Inferior parietal cortex (tissue), 1 donor: ENCODE results near the gene ADAMTS16.
"Not testable (repeated sequence)": the region's sequence is repeated elsewhere in the genome, so short reads cannot be mapped to it uniquely, and the experiment has no call there.

ENCODE experiments used
- DNase-seq: peaks from one replicate; pipeline ENCODE4 v3.0.0-alpha.2; 2016; ENCODE audit errors: extremely low spot score

Gene ADAMTS16, protein sequence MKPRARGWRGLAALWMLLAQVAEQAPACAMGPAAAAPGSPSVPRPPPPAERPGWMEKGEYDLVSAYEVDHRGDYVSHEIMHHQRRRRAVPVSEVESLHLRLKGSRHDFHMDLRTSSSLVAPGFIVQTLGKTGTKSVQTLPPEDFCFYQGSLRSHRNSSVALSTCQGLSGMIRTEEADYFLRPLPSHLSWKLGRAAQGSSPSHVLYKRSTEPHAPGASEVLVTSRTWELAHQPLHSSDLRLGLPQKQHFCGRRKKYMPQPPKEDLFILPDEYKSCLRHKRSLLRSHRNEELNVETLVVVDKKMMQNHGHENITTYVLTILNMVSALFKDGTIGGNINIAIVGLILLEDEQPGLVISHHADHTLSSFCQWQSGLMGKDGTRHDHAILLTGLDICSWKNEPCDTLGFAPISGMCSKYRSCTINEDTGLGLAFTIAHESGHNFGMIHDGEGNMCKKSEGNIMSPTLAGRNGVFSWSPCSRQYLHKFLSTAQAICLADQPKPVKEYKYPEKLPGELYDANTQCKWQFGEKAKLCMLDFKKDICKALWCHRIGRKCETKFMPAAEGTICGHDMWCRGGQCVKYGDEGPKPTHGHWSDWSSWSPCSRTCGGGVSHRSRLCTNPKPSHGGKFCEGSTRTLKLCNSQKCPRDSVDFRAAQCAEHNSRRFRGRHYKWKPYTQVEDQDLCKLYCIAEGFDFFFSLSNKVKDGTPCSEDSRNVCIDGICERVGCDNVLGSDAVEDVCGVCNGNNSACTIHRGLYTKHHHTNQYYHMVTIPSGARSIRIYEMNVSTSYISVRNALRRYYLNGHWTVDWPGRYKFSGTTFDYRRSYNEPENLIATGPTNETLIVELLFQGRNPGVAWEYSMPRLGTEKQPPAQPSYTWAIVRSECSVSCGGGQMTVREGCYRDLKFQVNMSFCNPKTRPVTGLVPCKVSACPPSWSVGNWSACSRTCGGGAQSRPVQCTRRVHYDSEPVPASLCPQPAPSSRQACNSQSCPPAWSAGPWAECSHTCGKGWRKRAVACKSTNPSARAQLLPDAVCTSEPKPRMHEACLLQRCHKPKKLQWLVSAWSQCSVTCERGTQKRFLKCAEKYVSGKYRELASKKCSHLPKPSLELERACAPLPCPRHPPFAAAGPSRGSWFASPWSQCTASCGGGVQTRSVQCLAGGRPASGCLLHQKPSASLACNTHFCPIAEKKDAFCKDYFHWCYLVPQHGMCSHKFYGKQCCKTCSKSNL

DNA sequence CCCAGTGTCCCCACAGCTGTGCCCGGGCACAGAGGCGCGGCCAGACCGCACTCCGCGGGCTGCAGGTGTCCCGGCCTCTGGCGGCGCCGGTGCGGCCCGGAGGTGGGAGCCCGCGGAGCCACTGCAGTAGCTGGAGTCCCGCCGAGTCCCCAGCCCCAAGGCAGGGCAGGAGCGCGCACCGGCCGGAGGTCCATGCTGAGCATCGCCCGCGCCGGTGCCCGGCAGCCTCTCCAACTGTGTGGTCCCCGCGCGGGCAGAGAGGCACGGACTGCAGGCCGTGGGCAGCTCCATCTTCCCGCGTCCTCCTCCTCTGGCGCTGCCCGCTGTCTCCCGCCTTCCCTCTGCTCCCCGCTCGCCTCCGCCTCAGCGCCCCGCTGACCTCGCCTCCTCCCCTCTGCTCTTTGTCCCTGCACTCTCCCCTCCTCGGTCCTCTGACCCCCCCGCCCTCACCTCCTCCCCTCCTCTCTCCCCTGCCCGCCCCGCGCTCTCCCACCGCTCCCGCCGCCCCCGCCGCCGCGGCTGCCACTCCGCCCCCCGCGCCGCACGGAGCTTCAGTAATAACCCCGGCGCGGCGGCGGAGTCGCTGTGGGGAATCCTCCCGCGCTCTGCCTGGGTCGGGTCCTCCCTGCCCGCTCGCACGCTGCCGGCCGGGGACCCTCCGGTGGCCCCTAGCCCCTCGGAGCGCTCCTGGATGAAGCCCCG lies at the start of gene ADAMTS16:
TSS of gene ADAMTS16 (plus strand) at position 554 of the 702 bp plus-strand sequence. CDS start at position 692, 138 bp downstream.
- no peak for DNase-seq

DNA sequence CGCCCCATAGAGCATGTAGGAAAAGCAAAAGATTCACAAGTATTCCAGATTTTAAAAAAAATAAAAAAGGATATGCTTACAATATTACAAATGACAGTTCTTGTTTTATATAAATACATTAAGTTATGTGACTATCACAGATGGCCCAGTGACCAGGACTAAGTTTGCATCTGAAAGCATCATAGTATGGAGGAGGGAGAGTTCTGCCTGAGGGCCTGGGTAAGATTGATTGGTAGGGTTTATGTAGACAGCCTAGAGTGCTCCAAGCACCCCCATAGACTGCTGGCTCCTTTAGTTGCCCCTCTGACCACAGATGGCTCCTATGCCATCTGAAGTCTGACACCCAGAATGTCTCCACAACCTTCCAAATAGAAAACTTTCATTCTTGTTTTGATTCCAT lies 48.0 kb upstream of the ADAMTS16 start:
- DNase-seq, result no peak

DNA sequence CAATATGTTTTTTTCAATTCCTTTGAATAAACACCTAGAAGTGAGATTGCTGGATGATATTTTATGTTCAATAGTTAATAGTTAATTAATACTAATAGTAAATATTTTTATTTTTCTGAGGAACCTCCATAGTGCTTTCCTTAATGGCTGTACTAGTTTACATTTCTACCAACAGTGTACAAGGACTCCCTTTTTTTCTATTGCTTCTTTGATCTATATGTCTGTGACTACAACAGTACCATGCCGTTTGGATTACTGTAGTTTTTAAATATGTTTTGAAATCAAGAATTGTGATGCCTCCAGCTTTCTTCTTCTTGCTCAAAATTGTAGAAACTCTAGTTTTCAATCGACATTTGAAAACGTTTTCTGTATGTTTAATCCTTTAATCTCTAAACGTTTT lies 39.5 kb upstream of the ADAMTS16 start:
- DNase-seq, result no peak

DNA sequence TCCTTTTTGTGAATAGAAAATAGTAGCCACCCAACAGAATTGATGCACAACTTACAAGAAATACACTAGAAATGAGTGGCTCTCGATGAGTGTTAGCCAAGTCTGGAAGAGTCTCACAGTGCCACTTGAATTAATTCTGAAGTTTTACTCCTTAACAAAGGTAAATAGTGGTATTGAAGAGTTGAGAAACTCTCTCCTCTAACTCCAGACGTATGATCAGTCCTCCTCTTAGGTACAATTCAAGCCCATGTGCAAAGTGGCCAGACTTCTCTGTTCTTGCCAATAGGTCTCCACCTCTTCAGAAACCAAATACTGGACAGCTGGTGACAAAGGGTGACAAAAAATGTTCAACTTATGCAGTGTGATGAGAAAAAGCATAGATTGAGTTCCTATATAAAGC lies 38.5 kb upstream of the ADAMTS16 start:
- no peak for DNase-seq

DNA sequence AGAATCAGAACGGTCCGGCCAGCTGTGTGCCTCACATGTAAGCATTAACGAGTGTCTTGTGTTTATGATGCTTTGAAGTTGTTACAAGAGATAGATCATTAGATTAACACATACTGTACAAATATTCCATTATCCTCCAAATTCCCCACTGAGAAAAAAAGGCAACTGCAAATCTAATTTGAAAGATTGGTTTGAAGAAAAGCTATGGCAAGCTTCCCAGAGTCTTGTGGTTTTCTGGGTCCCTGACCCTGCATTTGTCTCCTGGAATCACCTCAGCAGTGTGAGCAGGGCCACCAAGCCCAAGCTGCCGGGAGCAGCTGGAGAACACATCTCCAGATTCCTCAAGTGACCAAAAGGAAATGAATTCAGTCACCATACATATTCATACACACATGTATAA lies 36.9 kb upstream of the ADAMTS16 start:
- DNase-seq, result no peak

DNA sequence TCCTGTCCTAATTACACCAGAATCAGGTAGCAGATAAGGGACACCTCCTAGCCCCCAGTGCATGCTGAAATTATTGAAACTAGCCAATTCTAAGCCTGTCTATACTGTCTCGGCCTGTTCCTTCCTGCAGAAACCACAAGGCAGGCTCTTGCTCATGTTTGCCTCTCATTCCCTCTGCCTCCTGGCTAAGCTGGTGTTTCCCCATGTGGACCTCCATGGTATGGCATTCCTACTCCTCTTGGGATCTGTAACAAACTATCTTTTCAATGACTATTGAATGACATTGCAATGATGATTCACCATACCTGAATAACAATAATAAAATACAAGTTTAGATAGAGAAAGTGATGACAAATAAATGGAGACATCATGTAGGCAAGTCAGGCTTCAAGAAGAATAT lies 35.6 kb upstream of the ADAMTS16 start:
- no peak for DNase-seq

DNA sequence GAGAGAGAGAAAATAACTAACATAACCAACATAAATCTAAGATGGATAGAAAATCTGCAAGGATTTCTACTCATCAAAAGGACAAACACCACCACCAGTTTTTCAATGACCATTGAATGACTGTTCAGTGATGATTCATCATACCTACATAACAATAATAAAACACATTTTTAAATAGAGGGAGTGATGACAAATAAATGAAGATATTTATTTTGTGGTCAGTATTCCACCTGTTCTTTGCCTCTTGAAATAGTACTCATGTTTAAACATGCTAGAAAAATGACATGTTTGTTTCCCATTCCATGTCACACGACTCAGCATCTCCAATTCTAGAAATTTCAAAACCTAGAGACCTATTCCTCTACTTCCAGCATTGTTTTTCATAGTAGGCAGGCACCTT lies 34.6 kb upstream of the ADAMTS16 start:
- DNase-seq, result no peak

DNA sequence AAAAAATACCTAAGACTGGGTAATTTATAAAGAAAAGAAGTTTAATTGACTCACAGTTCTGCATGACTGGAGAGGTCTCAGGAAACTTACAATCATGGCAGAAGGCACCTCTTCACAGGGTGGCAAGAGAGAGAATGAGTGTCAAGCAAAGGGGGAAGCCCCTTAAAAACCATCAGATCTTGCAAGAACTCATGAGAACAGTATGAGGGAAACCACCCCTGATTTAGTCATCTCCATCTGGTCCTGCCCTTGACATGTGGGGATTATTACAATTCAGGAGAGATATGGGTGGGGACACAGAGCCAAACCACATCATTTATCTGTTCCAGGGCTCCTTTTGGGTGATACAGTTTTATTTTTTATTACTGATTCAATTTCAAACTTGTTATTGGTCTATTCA lies 23.2 kb upstream of the ADAMTS16 start:
- no peak for DNase-seq

DNA sequence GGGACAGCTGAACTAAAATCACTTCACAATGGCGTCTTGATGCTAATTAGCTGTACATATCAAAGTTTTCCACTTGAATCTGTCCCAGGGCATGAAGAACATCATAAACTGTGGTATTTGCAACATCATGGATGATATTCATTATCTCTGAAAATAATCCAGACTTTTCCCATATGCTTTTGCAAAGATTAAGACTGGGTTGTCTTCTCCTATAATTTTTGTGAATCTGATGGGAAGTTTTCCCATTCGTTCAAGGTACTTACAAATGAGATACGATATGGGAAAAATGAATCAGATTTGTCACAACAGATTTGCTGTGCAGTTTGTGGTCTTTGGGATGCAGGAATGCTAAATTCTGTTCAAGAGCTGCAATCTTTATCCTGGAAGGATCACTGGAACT lies 17.4 kb upstream of the ADAMTS16 start:
- no peak for DNase-seq

DNA sequence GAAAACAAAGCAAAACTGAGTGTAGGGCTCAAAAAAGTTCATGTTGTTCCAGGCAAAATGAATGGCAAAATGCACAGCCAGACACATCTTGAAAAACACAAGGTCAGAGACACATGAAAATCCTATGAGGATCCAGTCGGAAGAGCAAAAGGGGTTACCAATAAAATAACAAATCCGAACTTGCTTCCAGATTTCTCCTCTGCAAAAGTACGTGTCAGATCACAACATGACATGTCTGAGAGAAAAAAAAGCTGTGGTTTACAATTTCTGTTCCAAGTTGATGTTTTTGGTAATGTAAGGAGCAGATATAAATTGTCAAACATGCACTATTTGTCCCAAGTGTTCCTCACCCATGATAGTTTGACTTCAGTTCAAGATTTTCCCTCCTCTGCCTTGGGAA lies 15.9 kb upstream of the ADAMTS16 start:
- DNase-seq, result no peak

DNA sequence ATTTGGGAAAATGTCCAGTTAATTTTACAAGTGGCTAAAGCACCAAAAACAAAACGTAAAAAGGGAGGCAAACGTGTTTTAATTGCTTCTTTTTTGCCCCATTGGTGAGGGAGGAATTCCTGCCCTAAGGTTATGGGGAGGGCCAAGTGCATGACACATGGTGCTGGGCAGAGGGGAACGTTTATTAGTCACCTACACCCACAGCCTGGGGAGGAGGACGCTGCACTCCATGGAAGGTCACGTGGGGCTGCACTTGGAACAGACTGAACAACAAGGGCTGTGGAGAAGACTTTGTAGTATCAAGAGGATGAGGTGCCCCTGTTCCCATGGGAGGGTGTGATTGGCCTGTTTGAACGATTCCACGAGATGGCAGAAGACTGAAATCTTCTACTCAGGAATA lies 13.7 kb upstream of the ADAMTS16 start:
- DNase-seq, result no peak

DNA sequence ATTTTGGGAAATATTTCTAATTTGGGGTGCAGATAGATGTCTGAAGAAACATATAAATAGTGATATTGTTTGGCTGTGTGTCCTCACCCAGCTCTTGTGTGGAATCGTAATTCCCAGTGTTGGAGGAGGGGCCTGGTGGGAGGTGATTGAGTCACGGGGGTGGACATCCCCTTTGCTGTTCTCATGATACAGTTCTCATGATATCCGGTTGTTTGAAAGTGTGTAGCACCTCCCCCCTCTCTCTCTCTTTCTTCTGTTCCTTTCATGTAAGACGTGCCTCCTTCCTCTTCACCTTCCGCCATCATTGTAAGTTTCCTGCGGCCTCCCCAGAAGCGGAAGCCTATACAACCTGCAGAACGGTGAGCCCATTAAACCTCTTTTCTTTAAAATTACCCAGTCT lies 11.4 kb upstream of the ADAMTS16 start:
- DNase-seq, result no peak

DNA sequence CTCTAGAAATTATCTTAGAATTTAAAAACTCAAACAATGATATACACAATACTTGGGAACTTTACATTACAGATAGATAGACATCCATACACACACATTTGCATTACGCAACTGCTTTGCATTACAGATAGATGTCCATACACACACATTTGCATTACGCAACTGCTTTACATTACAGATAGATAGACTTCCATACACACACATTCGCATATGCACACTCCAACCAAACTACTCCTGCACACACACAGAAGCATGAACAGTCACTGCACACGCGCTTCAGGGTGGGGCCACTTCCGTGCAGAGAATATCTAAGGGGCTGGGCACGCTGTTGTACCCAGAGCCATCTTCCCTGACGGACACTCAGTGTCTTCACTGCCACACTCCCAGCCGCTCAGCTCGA lies 7.9 kb upstream of the ADAMTS16 start:
- no peak for DNase-seq

DNA sequence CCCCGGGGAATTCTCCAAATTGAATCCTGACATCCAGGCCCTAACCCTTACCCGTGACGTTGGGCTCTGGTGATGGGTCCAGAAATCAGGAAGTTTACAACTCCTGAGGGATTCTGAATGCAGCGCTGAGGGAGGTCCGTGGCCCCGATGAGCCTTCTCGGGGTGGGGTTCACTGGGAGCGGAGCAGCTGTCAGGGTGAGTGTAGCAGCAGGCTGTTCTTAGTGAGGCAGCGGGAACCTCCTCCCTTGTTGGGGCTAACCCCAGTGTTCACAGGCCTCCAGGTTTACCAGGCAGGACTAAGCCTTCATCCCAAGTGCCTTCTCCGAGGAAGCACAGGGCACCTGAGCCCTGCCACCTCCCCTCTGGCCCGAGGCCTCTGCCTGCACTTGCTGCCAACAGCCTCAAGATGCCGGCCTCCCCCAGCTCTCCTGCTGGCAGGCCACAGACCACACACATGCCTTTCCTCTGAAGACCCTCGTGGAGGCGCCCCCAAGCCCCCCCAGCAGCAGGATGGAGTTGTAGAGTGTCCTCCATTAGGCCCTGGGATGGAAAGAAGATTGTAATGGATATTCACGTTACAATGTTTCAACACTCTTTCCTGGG lies 7.3 kb upstream of the ADAMTS16 start:
- no peak for DNase-seq

DNA sequence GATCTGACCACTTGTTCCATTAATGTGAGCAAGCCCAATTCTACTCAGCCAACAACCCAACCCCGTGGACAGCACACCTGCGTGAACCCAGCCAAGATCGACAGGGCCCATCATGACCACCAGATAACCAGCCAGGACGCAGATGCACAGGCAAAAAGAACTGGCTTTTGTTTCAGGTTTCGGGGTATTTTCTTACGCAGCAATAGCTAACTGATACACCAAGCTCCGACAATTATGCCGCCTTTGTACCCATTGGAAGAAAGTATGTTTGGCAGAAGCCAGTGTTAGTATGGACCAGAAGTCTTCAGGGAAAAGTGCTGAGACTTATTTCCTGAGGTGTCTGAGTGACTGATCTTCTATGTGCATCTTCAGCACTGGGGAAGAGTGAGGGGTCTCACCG lies 6.0 kb upstream of the ADAMTS16 start:
- DNase-seq, result no peak

DNA sequence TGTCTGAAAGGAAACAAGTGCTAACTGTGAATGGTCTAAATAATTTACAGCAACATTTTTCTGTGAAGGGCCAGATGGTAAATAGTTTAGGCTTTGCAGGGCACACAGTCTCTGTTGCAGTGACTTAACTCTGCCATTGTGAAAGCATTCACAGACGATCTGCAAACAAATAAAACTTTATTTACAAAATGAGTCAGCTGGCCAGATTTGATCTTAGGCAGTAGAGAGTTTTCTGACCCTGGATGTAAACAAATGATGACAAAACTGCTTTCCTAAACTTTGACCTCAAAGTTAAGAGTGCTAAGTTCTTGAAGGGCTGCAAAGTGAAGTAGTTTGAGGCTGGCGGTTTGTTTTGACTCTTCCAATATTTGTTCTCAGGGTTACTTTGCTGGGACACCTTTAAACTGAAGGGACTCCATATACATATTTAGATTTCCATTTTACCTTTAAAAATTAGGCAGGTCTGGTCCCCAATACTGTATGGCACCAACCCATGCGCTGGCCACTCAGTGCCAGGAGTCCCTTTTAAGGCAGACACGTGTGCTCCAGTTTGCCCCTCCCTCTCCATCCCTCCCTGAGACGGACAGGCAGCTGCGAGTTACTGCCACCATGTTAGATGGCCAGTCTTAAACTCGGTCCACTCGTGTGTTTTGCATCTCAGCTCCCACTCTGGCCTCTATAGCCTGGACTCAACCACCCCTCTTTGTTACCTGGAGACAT lies 4.0 kb upstream of the ADAMTS16 start:
- DNase-seq, result no peak

DNA sequence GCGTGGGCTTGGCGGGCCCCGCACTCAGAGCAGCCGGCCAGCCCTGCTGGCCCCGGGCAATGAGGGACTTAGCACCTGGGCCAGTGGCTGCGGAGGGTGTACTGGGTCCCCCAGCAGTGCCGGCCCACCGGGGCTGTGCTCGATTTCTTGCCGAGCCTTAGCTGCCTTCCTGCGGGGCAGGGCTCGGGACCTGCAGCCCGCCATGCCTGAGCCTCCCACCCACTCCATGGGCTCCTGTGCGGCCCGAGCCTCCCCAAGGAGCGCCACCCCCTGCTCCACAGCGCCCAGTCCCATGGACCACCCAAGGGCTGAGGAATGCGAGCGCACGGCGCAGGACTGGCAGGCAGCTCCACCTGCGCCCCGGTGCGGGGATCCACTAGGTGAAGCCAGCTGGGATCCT lies 2.3 kb upstream of the ADAMTS16 start:
- DNase-seq, result not testable (repeated sequence)

DNA sequence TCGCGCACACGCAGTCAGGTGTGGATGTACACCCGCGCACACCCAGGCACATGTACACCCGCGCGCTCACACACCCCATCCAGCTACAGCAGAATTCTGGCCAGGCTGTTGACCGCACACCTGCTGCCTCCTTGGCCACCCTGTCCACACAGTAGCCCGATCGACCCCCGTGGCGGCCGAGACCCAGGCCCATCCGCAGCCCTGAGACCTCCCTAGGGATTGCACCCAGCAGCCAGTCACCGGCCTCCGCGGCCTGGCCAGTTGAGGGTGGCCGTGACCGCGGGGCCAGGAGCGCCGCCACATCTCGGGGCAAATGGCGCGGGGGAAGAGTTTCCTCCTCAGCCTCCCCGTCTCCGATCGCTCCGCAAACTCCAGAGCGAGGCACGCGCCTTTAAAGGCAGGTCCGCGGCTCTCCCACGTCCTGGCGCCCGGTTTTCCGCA lies 774 bp upstream of the ADAMTS16 start:
- DNase-seq, result no peak

DNA sequence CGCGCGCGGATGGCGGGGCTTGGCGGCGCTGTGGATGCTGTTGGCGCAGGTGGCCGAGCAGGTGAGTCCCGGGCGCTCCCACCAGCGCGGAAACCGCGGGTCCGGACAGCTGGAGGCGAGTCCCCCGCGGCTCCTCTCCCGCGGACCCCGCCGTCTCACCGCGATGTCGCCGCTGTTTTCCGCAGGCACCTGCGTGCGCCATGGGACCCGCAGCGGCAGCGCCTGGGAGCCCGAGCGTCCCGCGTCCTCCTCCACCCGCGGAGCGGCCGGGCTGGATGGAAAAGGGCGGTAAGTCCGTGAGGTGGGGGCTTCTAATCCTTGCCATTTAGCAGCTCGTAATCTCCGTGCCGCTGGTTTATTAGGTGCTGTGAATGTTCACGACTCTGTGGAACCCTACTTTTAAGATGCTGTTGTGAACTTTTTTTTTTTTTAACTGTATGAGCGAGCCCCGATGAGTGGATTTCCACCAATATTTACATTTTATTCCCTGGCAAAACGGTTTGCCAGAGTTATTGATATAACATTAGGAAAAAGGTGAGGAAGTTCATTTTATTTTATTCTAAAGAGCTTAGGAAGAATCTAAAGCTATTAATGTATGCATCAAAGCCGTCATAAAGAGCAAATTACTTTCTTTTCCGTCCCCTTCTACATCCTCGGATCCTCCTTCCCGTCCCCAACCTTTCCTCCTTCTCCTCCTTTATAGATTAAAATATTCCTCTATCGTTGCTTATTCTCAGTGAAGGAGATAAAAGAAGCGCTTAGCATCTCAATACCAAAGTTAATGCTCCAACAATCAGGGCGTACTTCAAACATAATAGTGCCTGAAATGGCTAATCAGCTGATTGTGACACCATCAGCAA lies 579 bp downstream of the ADAMTS16 start:
- DNase-seq, result no peak

DNA sequence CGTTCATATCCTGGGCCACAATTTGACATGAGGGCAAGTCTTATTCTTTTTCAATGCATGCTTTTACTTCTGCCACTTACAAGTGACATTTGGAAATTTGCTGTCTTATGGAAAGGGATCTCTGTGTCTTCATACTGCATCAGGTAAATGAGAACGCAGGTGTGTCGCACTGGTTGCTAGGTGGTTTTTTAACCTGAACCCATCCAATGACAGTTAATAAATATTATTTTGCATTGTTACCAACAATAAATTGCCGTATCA lies 1.1 kb downstream of the ADAMTS16 start:
- no peak for DNase-seq
